DND-41 (cell line): ENCODE data around the gene CCSAP.

Experiments
- ATAC-seq: fragments of 200-7000 bp; cut with Tn5 transposase; 3 replicates; pipeline ENCODE4 v1.9.1; 2021; ENCODE audit warnings: low read depth; ENCODE audit not compliant: insufficient read depth
- DNase-seq: peaks from one replicate; pipeline ENCODE4 v3.0.0-alpha.2; 2020
- H2AFZ ChIP-seq: 2 replicates; pipeline ENCODE4 v1.6.0; 2012; ENCODE audit warnings: low read depth, low read length
- H3K27ac ChIP-seq: 2 replicates; pipeline ENCODE4 v1.5.1; 2012; ENCODE audit warnings: low read length, inconsistent platforms
- H3K27me3 ChIP-seq: fragments of 200-600 bp; sonication (generic); 2 replicates; pipeline ENCODE4 v1.6.0; 2012; ENCODE audit warnings: low read length, mild to moderate bottlenecking, inconsistent platforms; ENCODE audit not compliant: insufficient read depth, poor library complexity
- H3K36me3 ChIP-seq: 2 replicates; pipeline ENCODE4 v1.5.1; 2012; ENCODE audit warnings: low read length, inconsistent platforms; ENCODE audit not compliant: insufficient read depth
- H3K4me1 ChIP-seq: 2 replicates; pipeline ENCODE4 v1.5.1; 2012; ENCODE audit warnings: mild to moderate bottlenecking, low read length; ENCODE audit not compliant: insufficient read depth
- H3K4me2 ChIP-seq: 2 replicates; pipeline ENCODE4 v1.6.0; 2012; ENCODE audit warnings: mild to moderate bottlenecking, moderate library complexity, low read length, inconsistent platforms; ENCODE audit not compliant: insufficient read depth
- H3K4me3 ChIP-seq, 2 experiments: fragments of 200-600 bp in 1 of 2; shearing (Covaris generic) in 1 of 2; 2 replicates each; pipeline ENCODE4 v1.5.1; 2012 to 2016; ENCODE audit warnings: inconsistent platforms in 2 of 2, low read length in 2 of 2, mild to moderate bottlenecking in 2 of 2, low read depth in 1 of 2, moderate library complexity in 1 of 2
- H3K79me2 ChIP-seq: 2 replicates; pipeline ENCODE4 v1.6.0; 2012; ENCODE audit warnings: low read length, inconsistent platforms; ENCODE audit not compliant: insufficient read depth
- H3K9ac ChIP-seq: 2 replicates; pipeline ENCODE4 v1.6.0; 2012; ENCODE audit warnings: low read depth, mild to moderate bottlenecking, inconsistent platforms, low read length, moderate library complexity
- H3K9me3 ChIP-seq: 2 replicates; pipeline ENCODE4 v1.5.1; 2012; ENCODE audit warnings: low read length, moderate library complexity, mild to moderate bottlenecking, inconsistent platforms; ENCODE audit not compliant: insufficient read depth, severe bottlenecking
- H4K20me1 ChIP-seq: 2 replicates; pipeline ENCODE4 v1.6.0; 2012; ENCODE audit warnings: low read length; ENCODE audit not compliant: insufficient read depth
- EZH2 ChIP-seq: IDR thresholded peaks from 3 replicates; pipeline ENCODE4 v1.6.1; 2012; ENCODE audit warnings: borderline replicate concordance, low read depth, mild to moderate bottlenecking, moderate library complexity, low read length, inconsistent platforms; ENCODE audit not compliant: severe bottlenecking
- TF ChIP-seq, protein P1 (sequence below): IDR thresholded peaks from 2 replicates; pipeline ENCODE4 v1.5.1; 2012; ENCODE audit warnings: borderline replicate concordance, low read length, moderate library complexity, mild to moderate bottlenecking; ENCODE audit not compliant: poor library complexity, severe bottlenecking; ENCODE audit errors: extremely low read depth

The CCSAP gene

DNA sequence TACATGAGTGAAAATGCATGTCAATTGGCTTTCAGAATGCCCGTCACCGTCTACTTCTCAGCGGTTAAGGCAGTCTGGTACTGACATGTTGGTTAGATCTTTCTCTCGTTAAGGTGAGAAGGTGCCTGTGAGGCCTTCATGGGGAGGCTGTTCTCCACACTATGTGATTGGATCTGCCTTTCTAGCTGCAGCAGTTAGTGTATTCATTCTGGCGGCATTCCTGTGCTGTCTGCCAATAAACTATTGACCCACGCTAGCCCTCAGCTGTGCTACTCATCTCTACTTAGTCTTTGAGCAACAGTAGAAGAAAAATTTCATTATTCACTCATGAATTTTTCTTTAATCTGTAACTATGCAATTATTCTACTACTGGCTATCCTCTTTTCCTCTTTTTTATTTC, 32.0 kb downstream of the CCSAP start:
- no peaks in the 10 kb centered on the region for H3K79me2 ChIP-seq
- no peaks in the 10 kb centered on the region for H3K9me3 ChIP-seq
- H3K27me3 ChIP-seq: no peaks in the 10 kb centered on the region
- H2AFZ ChIP-seq: no peak overlapping the region
- no peaks in the 10 kb centered on the region for H4K20me1 ChIP-seq
- no peak overlapping the region for H3K9ac ChIP-seq
- no peak for TF ChIP-seq EZH2
- TF ChIP-seq, protein P1, sequence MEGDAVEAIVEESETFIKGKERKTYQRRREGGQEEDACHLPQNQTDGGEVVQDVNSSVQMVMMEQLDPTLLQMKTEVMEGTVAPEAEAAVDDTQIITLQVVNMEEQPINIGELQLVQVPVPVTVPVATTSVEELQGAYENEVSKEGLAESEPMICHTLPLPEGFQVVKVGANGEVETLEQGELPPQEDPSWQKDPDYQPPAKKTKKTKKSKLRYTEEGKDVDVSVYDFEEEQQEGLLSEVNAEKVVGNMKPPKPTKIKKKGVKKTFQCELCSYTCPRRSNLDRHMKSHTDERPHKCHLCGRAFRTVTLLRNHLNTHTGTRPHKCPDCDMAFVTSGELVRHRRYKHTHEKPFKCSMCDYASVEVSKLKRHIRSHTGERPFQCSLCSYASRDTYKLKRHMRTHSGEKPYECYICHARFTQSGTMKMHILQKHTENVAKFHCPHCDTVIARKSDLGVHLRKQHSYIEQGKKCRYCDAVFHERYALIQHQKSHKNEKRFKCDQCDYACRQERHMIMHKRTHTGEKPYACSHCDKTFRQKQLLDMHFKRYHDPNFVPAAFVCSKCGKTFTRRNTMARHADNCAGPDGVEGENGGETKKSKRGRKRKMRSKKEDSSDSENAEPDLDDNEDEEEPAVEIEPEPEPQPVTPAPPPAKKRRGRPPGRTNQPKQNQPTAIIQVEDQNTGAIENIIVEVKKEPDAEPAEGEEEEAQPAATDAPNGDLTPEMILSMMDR: no peak
- H3K4me2 ChIP-seq: no peak overlapping the region
- ATAC-seq (no peak), DNase-seq (no peak)
- H3K27ac ChIP-seq: no peak overlapping the region
- H3K36me3 ChIP-seq: peaks cover 16% of the 10 kb centered on the region
- no peak overlapping the region for H3K4me3 ChIP-seq
- no peaks in the 10 kb centered on the region for H3K4me1 ChIP-seq

DNA sequence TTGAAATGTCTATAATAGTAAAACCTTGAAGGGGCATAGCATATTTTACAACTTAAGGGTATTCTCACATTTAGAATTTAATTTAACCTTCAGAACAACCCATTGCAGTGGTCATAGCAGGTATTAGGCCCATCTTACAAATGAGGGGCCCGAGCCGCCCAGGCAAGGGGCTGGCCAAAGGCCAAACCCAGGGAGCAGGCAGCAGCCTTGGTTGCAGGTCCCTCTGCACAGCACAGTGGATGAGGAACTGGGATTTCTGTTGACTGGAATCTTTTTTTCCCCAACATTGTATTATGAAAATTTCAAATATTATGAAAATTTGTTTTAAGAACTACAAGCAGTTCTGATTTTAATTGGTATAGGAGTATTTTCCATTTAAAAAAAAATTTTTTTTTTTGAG, 33.2 kb downstream of the CCSAP start:
- no peak for TF ChIP-seq EZH2
- TF ChIP-seq, protein P1: no peak
- Histone ChIP-seq H4K20me1 (no peaks in the 10 kb centered on the region), H3K4me3 (no peak overlapping the region), H3K9ac (no peak overlapping the region), H3K4me2 (no peak overlapping the region), H3K4me1 (no peaks in the 10 kb centered on the region), H3K9me3 (no peaks in the 10 kb centered on the region), H3K79me2 (no peaks in the 10 kb centered on the region), H2AFZ (no peak overlapping the region), H3K27me3 (no peaks in the 10 kb centered on the region), H3K27ac (no peak overlapping the region), H3K36me3 (peaks cover 16% of the 10 kb centered on the region)
- no peak for DNase-seq
- ATAC-seq: no peak

DNA sequence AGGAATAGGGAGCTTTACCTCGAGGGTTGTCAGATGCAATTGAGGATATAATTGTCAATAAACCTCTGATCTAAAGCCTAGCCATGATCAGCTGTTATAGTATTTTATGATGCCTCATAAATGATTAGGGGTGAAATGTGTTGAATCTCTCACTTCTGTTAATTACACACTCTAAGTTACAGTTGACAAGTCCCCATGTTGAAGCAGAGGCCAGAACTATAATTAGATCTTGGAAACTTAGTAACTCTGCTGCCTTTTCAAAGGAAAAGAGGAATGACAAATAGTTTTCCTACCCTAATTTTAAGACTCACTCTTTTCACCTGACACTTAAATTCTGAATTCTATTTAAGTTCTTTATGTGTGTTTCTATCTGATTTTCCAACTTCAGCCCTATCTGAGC, 33.8 kb downstream of the CCSAP start:
- no peak overlapping the region for H2AFZ ChIP-seq
- H3K4me1 ChIP-seq: 0 out of 2 replicates have a peak, but pooled peaks cover 4% of the 10 kb centered on the region
- H3K4me2 ChIP-seq: no peak overlapping the region
- no peak overlapping the region for H3K27ac ChIP-seq
- no peak overlapping the region for H3K9ac ChIP-seq
- no peaks in the 10 kb centered on the region for H3K9me3 ChIP-seq
- H3K79me2 ChIP-seq: no peaks in the 10 kb centered on the region
- H4K20me1 ChIP-seq: no peaks in the 10 kb centered on the region
- no peak overlapping the region for H3K4me3 ChIP-seq
- no peaks in the 10 kb centered on the region for H3K27me3 ChIP-seq
- ATAC-seq (no peak), DNase-seq (no peak)
- peaks cover 21% of the 10 kb centered on the region for H3K36me3 ChIP-seq
- TF ChIP-seq, protein P1: no peak
- TF ChIP-seq EZH2: no peak

DNA sequence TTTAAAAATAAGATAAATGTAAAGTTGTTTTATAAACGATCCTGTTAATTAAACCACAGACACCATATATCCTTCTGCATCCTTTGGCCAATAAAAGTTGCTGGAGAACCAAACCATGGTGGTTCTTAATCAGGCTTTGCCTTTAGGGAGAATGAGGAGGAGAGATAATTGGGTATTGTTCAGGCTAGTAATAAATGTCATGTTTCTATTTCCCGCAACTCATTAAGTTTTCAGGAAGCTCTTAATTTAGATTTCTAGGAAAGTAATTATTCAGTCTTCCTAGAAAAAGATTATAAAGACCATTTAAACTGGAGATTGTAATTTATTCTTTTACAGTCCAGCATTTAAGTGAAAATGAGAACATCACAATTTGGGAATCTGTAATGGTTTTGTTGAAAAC, 37.5 kb downstream of the CCSAP start:
- Histone ChIP-seq H3K27ac (no peak overlapping the region), H3K9ac (no peak overlapping the region), H3K4me1 (peaks cover 10% of the 10 kb centered on the region; the same call in 1 of the 2 replicates), H3K36me3 (peaks cover 31% of the 10 kb centered on the region), H3K9me3 (no peaks in the 10 kb centered on the region), H4K20me1 (no peaks in the 10 kb centered on the region), H2AFZ (no peak overlapping the region), H3K79me2 (no peaks in the 10 kb centered on the region), H3K27me3 (no peaks in the 10 kb centered on the region), H3K4me3 (no peak overlapping the region), H3K4me2 (no peak overlapping the region)
- DNase-seq: no peak
- ATAC-seq: no peak
- TF ChIP-seq, protein P1: no peak
- no peak for TF ChIP-seq EZH2
